ENCODE results near the gene TLE4. TPM values are rescaled to one million over a fixed set of nuclear protein-coding genes. Genes with fewer than 3 reads are reported as not detected.
"Not testable (repeated sequence)": the region's sequence is repeated elsewhere in the genome, so short reads cannot be mapped to it uniquely, and the experiment has no call there.

Gene TLE4
- total RNA-seq, 1 experiment from 2014 or later = 0.97 TPM

GRCh38 chr9:79535534-79535933, 36.2 kb upstream of the TLE4 start:
- intact Hi-C loops (cut with micrococcal nuclease; ENCODE audit: unreplicated experiment) = no loop called here
- no TSS peak for BruUV-seq (replicated peaks)
- Mint-ChIP-seq H3K9me3 (ENCODE audit: low read depth, unreplicated experiment) (peaks cover 3% of the 10 kb centered on the region), H3K36me3 (ENCODE audit: insufficient read depth, unreplicated experiment) (no peaks in the 10 kb centered on the region), H3K27ac (ENCODE audit: unreplicated experiment) (no peak overlapping the region), H3K4me1 (ENCODE audit: low read depth, unreplicated experiment) (no peaks in the 10 kb centered on the region), H3K27me3 (ENCODE audit: unreplicated experiment) (no peaks in the 10 kb centered on the region), H3K4me3 (ENCODE audit: low read depth, unreplicated experiment) (no peak overlapping the region)
- TF ChIP-seq CTCF (IDR thresholded peaks at IDR 0.05; ENCODE audit: unreplicated experiment) = no peak
- CTCF ChIA-PET = no interaction called here
- DNase-seq = no peak

GRCh38 chr9:79537838-79538237, 33.9 kb upstream of the TLE4 start:
- Mint-ChIP-seq H3K9me3 (ENCODE audit: low read depth, unreplicated experiment) (peaks cover 2% of the 10 kb centered on the region), H3K27ac (ENCODE audit: unreplicated experiment) (no peak overlapping the region), H3K4me3 (ENCODE audit: low read depth, unreplicated experiment) (no peak overlapping the region), H3K36me3 (ENCODE audit: insufficient read depth, unreplicated experiment) (no peaks in the 10 kb centered on the region), H3K27me3 (ENCODE audit: unreplicated experiment) (no peaks in the 10 kb centered on the region), H3K4me1 (ENCODE audit: low read depth, unreplicated experiment) (no peaks in the 10 kb centered on the region)
- BruUV-seq (replicated peaks) = no TSS peak
- no peak for TF ChIP-seq CTCF (IDR thresholded peaks at IDR 0.05; ENCODE audit: unreplicated experiment)
- CTCF ChIA-PET = no interaction called here
- intact Hi-C loops (cut with micrococcal nuclease; ENCODE audit: unreplicated experiment) = no loop called here
- DNase-seq = no peak

GRCh38 chr9:79542735-79543620, 28.8 kb upstream of the TLE4 start:
- CTCF ChIA-PET = no interaction called here

GRCh38 chr9:79544375-79544774, 27.4 kb upstream of the TLE4 start:
- H3K27ac Mint-ChIP-seq (ENCODE audit: unreplicated experiment); H3K4me1 Mint-ChIP-seq (ENCODE audit: low read depth, unreplicated experiment); BruUV-seq (replicated peaks); DNase-seq; intact Hi-C loops (cut with micrococcal nuclease; ENCODE audit: unreplicated experiment); CTCF ChIA-PET; H3K4me3 Mint-ChIP-seq (ENCODE audit: low read depth, unreplicated experiment); H3K27me3 Mint-ChIP-seq (ENCODE audit: unreplicated experiment); H3K36me3 Mint-ChIP-seq (ENCODE audit: insufficient read depth, unreplicated experiment): not testable (repeated sequence)
- H3K9me3 Mint-ChIP-seq (ENCODE audit: low read depth, unreplicated experiment) = peaks cover 10% of the 10 kb centered on the region

More at GRCh38 chr9:79542735-79543620, 28.8 kb upstream of the TLE4 start:
- Mint-ChIP-seq H3K4me1 (ENCODE audit: low read depth, unreplicated experiment) (no peaks in the 10 kb centered on the region), H3K27me3 (ENCODE audit: unreplicated experiment) (no peaks in the 10 kb centered on the region), H3K4me3 (ENCODE audit: low read depth, unreplicated experiment) (no peak overlapping the region), H3K27ac (ENCODE audit: unreplicated experiment) (no peak overlapping the region), H3K36me3 (ENCODE audit: insufficient read depth, unreplicated experiment) (no peaks in the 10 kb centered on the region), H3K9me3 (ENCODE audit: low read depth, unreplicated experiment) (peaks cover 10% of the 10 kb centered on the region)
- intact Hi-C loops (cut with micrococcal nuclease; ENCODE audit: unreplicated experiment) = no loop called here
- BruUV-seq (replicated peaks) = no TSS peak
- no peak for DNase-seq
- no peak for TF ChIP-seq CTCF (IDR thresholded peaks at IDR 0.05; ENCODE audit: unreplicated experiment)

GRCh38 chr9:79551586-79551985, 20.2 kb upstream of the TLE4 start:
- no peak for DNase-seq
- Mint-ChIP-seq H3K4me3 (ENCODE audit: low read depth, unreplicated experiment) (no peak overlapping the region), H3K4me1 (ENCODE audit: low read depth, unreplicated experiment) (no peaks in the 10 kb centered on the region), H3K27me3 (ENCODE audit: unreplicated experiment) (no peaks in the 10 kb centered on the region), H3K27ac (ENCODE audit: unreplicated experiment) (no peak overlapping the region), H3K36me3 (ENCODE audit: insufficient read depth, unreplicated experiment) (no peaks in the 10 kb centered on the region), H3K9me3 (ENCODE audit: low read depth, unreplicated experiment) (peaks cover 2% of the 10 kb centered on the region)
- CTCF ChIA-PET = no interaction called here
- no TSS peak for BruUV-seq (replicated peaks)
- TF ChIP-seq CTCF (IDR thresholded peaks at IDR 0.05; ENCODE audit: unreplicated experiment) = no peak
- intact Hi-C loops (cut with micrococcal nuclease; ENCODE audit: unreplicated experiment) = no loop called here
